ENCODE data around the gene USP34. TPM values are rescaled to one million over a fixed set of nuclear protein-coding genes. Genes with fewer than 3 reads are reported as not detected.
A peak's percentile ranks its signal among the peaks of the same experiment; 100 is the strongest.
"Not testable (repeated sequence)": the region's sequence is repeated elsewhere in the genome, so short reads cannot be mapped to it uniquely, and the experiment has no call there.

USP34 gene
- total RNA-seq, 1 donor from 2014 or later: 177 TPM

- FAIRE-seq (no peak), DNase-seq (ENCODE audit: low spot score in 2 of 2) (no peak)
Measured at GRCh38 chr2:61196671-61197070, 274.2 kb downstream of the USP34 start.

GRCh38 chr2:61194646-61195045 is 276.2 kb downstream of the USP34 start:
- not testable (repeated sequence) for DNase-seq (ENCODE audit: low spot score in 2 of 2); FAIRE-seq

GRCh38 chr2:61193670-61194561 is 277.0 kb downstream of the USP34 start:
- FAIRE-seq (no peak), DNase-seq (ENCODE audit: low spot score in 2 of 2) (no peak)

GRCh38 chr2:61187085-61187484 is 283.8 kb downstream of the USP34 start:
- FAIRE-seq (no peak), DNase-seq (ENCODE audit: low spot score in 2 of 2) (no peak)

- FAIRE-seq: no peak
- DNase-seq (ENCODE audit: low spot score in 2 of 2): no peak
Measured at GRCh38 chr2:61185231-61185728, 285.6 kb downstream of the USP34 start.

GRCh38 chr2:61184263-61184662 is 286.6 kb downstream of the USP34 start:
- no peak for DNase-seq (ENCODE audit: low spot score in 2 of 2)
- no peak for FAIRE-seq

- DNase-seq (ENCODE audit: low spot score in 2 of 2): no peak
- no peak for FAIRE-seq
Measured at GRCh38 chr2:61183795-61184194, 287.1 kb downstream of the USP34 start.

GRCh38 chr2:61182059-61182383 is 288.9 kb downstream of the USP34 start:
- no peak for DNase-seq (ENCODE audit: low spot score in 2 of 2)
- FAIRE-seq: no peak

GRCh38 chr2:61181382-61182058 is 289.4 kb downstream of the USP34 start:
- DNase-seq (ENCODE audit: low spot score in 2 of 2) (no peak), FAIRE-seq (no peak)

- FAIRE-seq (no peak), DNase-seq (ENCODE audit: low spot score in 2 of 2) (no peak)
Measured at GRCh38 chr2:61180686-61181085, 290.2 kb downstream of the USP34 start.

- DNase-seq (ENCODE audit: low spot score in 2 of 2): no peak
- FAIRE-seq: no peak
Measured at GRCh38 chr2:61179701-61180639, 290.9 kb downstream of the USP34 start.

- no peak for FAIRE-seq
- DNase-seq (ENCODE audit: low spot score in 2 of 2): no peak
Measured at GRCh38 chr2:61178603-61179545, 292.0 kb downstream of the USP34 start.

GRCh38 chr2:61177727-61178549 is 292.9 kb downstream of the USP34 start:
- DNase-seq (ENCODE audit: low spot score in 2 of 2) (peak in 1 of 2 donors; percentile 26), FAIRE-seq (no peak)

GRCh38 chr2:61176755-61177726 is 293.8 kb downstream of the USP34 start:
- DNase-seq (ENCODE audit: low spot score in 2 of 2) (peak; percentile 99), FAIRE-seq (no peak)

GRCh38 chr2:61175036-61175435 is 295.9 kb downstream of the USP34 start:
- FAIRE-seq (no peak), DNase-seq (ENCODE audit: low spot score in 2 of 2) (no peak)

- FAIRE-seq: no peak
- no peak for DNase-seq (ENCODE audit: low spot score in 2 of 2)
Measured at GRCh38 chr2:61173116-61173515, 297.8 kb downstream of the USP34 start.

- DNase-seq (ENCODE audit: low spot score in 2 of 2) (no peak), FAIRE-seq (no peak)
Measured at GRCh38 chr2:61172671-61173070, 298.2 kb downstream of the USP34 start.

All from frontal cortex (tissue), 4 donors.